ENCODE measurements around the gene TPO.

DNA sequence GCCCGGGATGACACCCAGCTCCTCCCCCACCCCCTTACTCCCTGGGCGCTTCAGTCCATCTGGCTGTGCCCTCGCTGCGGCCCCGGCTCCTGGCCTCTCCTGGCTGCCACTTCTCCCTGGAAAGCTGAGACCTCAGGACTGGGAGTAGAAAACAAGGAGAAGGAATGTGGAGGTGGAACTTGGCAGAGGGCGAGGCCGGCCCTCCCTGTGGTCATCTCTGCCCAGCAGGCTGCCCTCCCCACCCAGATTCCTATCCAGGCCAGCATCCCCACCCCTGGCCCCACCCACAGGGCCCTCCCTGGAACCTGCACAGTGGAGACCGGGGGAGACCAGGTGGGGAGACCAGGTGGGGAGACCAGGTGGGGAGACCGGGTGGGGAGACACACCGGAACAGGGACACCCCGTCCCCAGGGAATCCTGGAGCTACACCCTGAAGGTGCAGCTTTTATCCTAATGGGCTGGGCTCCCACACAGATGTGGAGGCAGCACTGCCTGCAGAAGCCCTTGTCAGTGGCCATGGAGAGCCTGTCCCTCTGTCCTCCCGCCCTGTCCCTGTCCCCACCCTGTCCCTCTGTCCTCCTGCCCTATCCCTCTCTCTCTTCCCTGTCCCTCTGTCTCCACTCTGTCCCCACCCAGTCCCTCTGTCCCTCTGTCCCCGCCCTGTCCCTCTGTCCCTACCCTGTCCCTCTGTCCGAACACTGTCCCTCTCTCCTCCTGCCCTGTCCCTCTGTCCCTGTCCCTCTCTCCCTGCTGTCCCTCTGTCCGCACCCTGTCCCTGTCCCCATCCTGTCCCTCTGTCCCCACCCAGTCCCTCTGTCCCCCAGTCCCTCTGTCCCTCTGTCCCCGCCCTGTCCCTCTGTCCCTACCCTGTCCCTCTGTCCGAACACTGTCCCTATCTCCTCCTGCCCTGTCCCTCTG lies 173.9 kb downstream of the TPO start:
- TF ChIP-seq POLR2AphosphoS5 (IDR thresholded peaks at IDR 0.05; ENCODE audit: low read depth, low read length), result no peak
- TF ChIP-seq CTCF (IDR thresholded peaks at IDR 0.05), result no peak
- TF ChIP-seq, protein P1, sequence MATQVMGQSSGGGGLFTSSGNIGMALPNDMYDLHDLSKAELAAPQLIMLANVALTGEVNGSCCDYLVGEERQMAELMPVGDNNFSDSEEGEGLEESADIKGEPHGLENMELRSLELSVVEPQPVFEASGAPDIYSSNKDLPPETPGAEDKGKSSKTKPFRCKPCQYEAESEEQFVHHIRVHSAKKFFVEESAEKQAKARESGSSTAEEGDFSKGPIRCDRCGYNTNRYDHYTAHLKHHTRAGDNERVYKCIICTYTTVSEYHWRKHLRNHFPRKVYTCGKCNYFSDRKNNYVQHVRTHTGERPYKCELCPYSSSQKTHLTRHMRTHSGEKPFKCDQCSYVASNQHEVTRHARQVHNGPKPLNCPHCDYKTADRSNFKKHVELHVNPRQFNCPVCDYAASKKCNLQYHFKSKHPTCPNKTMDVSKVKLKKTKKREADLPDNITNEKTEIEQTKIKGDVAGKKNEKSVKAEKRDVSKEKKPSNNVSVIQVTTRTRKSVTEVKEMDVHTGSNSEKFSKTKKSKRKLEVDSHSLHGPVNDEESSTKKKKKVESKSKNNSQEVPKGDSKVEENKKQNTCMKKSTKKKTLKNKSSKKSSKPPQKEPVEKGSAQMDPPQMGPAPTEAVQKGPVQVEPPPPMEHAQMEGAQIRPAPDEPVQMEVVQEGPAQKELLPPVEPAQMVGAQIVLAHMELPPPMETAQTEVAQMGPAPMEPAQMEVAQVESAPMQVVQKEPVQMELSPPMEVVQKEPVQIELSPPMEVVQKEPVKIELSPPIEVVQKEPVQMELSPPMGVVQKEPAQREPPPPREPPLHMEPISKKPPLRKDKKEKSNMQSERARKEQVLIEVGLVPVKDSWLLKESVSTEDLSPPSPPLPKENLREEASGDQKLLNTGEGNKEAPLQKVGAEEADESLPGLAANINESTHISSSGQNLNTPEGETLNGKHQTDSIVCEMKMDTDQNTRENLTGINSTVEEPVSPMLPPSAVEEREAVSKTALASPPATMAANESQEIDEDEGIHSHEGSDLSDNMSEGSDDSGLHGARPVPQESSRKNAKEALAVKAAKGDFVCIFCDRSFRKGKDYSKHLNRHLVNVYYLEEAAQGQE (IDR thresholded peaks at IDR 0.05; ENCODE audit: insufficient read depth in 1 of 2, low read depth in 2 of 2, low read length in 1 of 2), result no peak
- no peak for TF ChIP-seq TCF7L2 (IDR thresholded peaks at IDR 0.05; ENCODE audit: low read depth, low read length)
- TF ChIP-seq SIN3A (IDR thresholded peaks at IDR 0.05; ENCODE audit: borderline replicate concordance, insufficient read depth, low read depth, low read length), result no peak

Data from Panc1 (cell line).